GM23338 (cell line): ENCODE measurements around the gene TNFAIP1.

Source experiments
- CREB1 ChIP-seq: fragments of 250-450 bp; sonication (Bioruptor Pico); IDR thresholded peaks from 2 replicates; pipeline ENCODE4 v1.5.0; 2020; ENCODE audit warnings: low read depth, mild to moderate bottlenecking, moderate library complexity
- CTCF ChIP-seq, 2 experiments: fragments of 200-600 bp in 1 of 2; sonication (generic) in 1 of 2; conservative IDR thresholded peaks; 2 replicates each; pipeline versions ENCODE4 v1.5.1 to v1.6.1; 2016 to 2017; ENCODE audit warnings: antibody characterized with exemption in 2 of 2, low read depth in 2 of 2, mild to moderate bottlenecking in 2 of 2, moderate library complexity in 1 of 2

DNA sequence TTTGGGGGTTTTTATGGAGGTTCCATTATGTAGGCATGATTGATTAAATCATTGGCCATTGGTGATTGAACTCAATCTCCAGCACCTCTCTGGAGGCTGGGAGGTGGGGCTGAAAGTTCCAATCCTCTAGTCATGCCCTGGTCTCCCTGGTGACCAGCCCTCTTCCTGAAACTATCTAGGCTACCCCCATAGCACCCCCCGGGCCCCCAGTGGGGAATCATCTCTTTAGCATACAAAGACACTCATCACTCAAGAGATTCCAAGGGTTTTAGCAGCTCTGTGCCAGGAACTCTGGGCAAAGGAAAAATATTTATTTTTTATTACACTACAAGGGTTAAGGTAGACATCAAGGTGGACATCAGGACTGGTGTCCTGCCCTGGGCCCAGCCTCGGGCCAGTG is 59.9 kb downstream of the TNFAIP1 start:
- TF ChIP-seq CTCF (conservative IDR thresholded peaks at IDR 0.05; ENCODE audit: low read depth in 2 of 2), result no peak
- no peak for TF ChIP-seq CREB1
